Neural cell (in vitro differentiated cells): ENCODE results near the gene SAPCD1. TPM values are rescaled to one million over a fixed set of nuclear protein-coding genes. Genes with fewer than 3 reads are reported as not detected.

Source experiments
- H2AFZ ChIP-seq: fragments of 200-600, 300-800 bp; sonication (generic), shearing (Covaris generic); 2 replicates; pipeline ENCODE4 v1.6.0; 2014; ENCODE audit warnings: low read depth, mild to moderate bottlenecking, antibody characterized with exemption, low read length, moderate library complexity
- H3F3A ChIP-seq: fragments of 200-600 bp; shearing (Covaris generic); 2 replicates; pipeline ENCODE4 v1.6.1; 2016; ENCODE audit warnings: mild to moderate bottlenecking, moderate library complexity, mixed read lengths, antibody characterized with exemption, low read length; ENCODE audit not compliant: insufficient read depth, poor library complexity, severe bottlenecking
- H3K27ac ChIP-seq: fragments of 200-600, 300-800 bp; sonication (generic), shearing (Covaris generic); 2 replicates; pipeline ENCODE4 v1.5.1; 2014; ENCODE audit warnings: mild to moderate bottlenecking, low read length, moderate library complexity
- H3K27me3 ChIP-seq: fragments of 300-800, 200-600 bp; sonication (generic), shearing (Covaris generic); 2 replicates; pipeline ENCODE4 v1.6.0; 2014; ENCODE audit warnings: mild to moderate bottlenecking, low read depth, low read length, moderate library complexity; ENCODE audit not compliant: insufficient read depth
- H3K36me3 ChIP-seq: fragments of 300-800, 200-600 bp; sonication (generic), shearing (Covaris generic); 2 replicates; pipeline ENCODE4 v1.5.1; 2014; ENCODE audit warnings: mild to moderate bottlenecking, antibody characterized with exemption, low read length, moderate library complexity; ENCODE audit not compliant: insufficient read depth
- H3K4me2 ChIP-seq: fragments of 300-800, 200-600 bp; sonication (generic), shearing (Covaris generic); 2 replicates; pipeline ENCODE4 v1.6.0; 2014; ENCODE audit warnings: mild to moderate bottlenecking, low read length
- H3K4me3 ChIP-seq: fragments of 300-800, 200-600 bp; sonication (generic), shearing (Covaris generic); 2 replicates; pipeline ENCODE4 v1.5.1; 2014; ENCODE audit warnings: mild to moderate bottlenecking, low read length, moderate library complexity
- H3K79me2 ChIP-seq: fragments of 200-600 bp; shearing (Covaris generic); replicated peaks from 2 replicates; pipeline ENCODE4 v1.6.0; 2014; ENCODE audit warnings: mild to moderate bottlenecking, low read length, moderate library complexity; ENCODE audit not compliant: insufficient read depth
- H3K9ac ChIP-seq: fragments of 300-800, 200-600 bp; sonication (generic), shearing (Covaris generic); 2 replicates; pipeline ENCODE4 v1.6.1; 2016; ENCODE audit warnings: mild to moderate bottlenecking, low read length, mixed read lengths
- H3K9me2 ChIP-seq: fragments of 200-600 bp; shearing (Covaris generic); 2 replicates; pipeline ENCODE4 v1.6.1; 2016; ENCODE audit warnings: mild to moderate bottlenecking, low read length, mixed read lengths; ENCODE audit not compliant: insufficient read depth
- H3K9me3 ChIP-seq: fragments of 200-600, 300-800 bp; sonication (generic), shearing (Covaris generic); 2 replicates; pipeline ENCODE4 v1.6.1; 2016; ENCODE audit warnings: mild to moderate bottlenecking, mixed run types, low read length, moderate library complexity, mixed read lengths
- H4K20me1 ChIP-seq: fragments of 200-600 bp; shearing (Covaris generic); 2 replicates; pipeline ENCODE4 v1.6.1; 2016; ENCODE audit warnings: mild to moderate bottlenecking, mixed run types; ENCODE audit not compliant: insufficient read depth
- EP300 ChIP-seq: fragments of 450-650 bp; conservative IDR thresholded peaks from 2 replicates; pipeline ENCODE4 v1.6.1; 2014; ENCODE audit warnings: antibody characterized with exemption, mild to moderate bottlenecking, moderate library complexity; ENCODE audit not compliant: poor library complexity, severe bottlenecking
- EZH2 ChIP-seq: fragments of 200-600, 300-800 bp; shearing (Covaris generic), sonication (generic); IDR thresholded peaks from 2 replicates; pipeline ENCODE4 v1.6.1; 2014; ENCODE audit warnings: antibody characterized with exemption, low read length, borderline replicate concordance, mild to moderate bottlenecking; ENCODE audit not compliant: insufficient read depth, poor library complexity, severe bottlenecking
- MXI1 ChIP-seq: fragments of 450-650 bp; conservative IDR thresholded peaks from 2 replicates; pipeline ENCODE4 v1.6.1; 2014; ENCODE audit warnings: antibody characterized with exemption, mild to moderate bottlenecking; ENCODE audit not compliant: poor library complexity, severe bottlenecking
- POLR2AphosphoS5 ChIP-seq: IDR thresholded peaks from 2 replicates; pipeline ENCODE4 v1.6.1; 2012
- RAD21 ChIP-seq: fragments of 450-650 bp; conservative IDR thresholded peaks from 2 replicates; pipeline ENCODE4 v1.6.1; 2014; ENCODE audit warnings: antibody characterized with exemption, mild to moderate bottlenecking, moderate library complexity
- SMC3 ChIP-seq: fragments of 450-650 bp; conservative IDR thresholded peaks from 2 replicates; pipeline ENCODE4 v1.6.1; 2014; ENCODE audit warnings: antibody characterized with exemption, mild to moderate bottlenecking, moderate library complexity; ENCODE audit not compliant: poor library complexity
- TAF1 ChIP-seq: IDR thresholded peaks from 2 replicates; pipeline ENCODE4 v1.6.1; 2012; ENCODE audit warnings: low read depth
- polyA plus RNA-seq: library from polyadenylated mRNA; depleted of rRNA; stranded (reverse); fragments of >200 nt; gene quantifications from 2 replicates; pipeline ENCODE4 v1.2.3, GENCODE V29; 2014
- TF ChIP-seq, protein P1 (sequence below): fragments of 450-650 bp; IDR thresholded peaks from 2 replicates; pipeline ENCODE4 v1.5.1; 2014; ENCODE audit warnings: antibody characterized with exemption, mild to moderate bottlenecking, moderate library complexity; ENCODE audit not compliant: poor library complexity, severe bottlenecking
- TF ChIP-seq, protein P2 (sequence below): IDR thresholded peaks from 2 replicates; pipeline ENCODE4 v1.6.1; 2012; ENCODE audit warnings: borderline replicate concordance

The SAPCD1 gene
- polyA plus RNA-seq, 1 donor from 2014 or later, result not detected

DNA sequence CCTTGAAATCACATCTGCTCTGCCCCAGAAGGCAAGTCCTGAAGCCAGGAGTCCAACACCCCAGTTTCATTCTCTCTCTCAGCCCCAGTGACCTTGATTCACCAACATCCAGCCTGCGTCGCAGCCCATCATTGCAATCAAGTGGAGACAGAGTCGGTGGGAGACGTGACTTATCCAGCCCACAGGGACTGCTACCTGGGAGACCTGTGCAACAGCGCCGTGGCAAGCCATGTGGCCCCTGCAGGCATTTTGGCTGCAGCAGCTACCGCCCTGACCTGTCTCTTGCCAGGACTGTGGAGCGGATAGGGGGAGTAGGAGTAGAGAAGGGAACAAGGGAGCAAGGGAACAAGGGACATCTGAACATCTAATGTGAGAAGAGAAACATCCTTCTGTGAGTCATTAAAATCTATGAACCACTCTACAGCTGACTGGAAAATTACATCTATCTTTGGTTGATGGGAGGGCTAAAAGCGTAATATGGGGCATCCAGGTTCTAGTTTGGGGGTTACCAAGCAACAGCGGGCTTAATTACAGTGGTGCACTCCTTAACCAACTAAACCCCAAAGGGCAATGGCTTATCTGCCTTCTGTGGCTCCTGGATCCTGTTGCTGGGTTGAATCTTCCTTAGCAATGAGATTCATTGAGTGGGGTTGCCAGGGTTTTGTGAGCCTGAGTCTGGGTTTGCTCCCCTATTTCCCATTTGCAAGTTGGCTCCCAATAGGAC is 44.8 kb upstream of the SAPCD1 start:
- TF ChIP-seq EZH2 (no peak), EP300 (no peak), MXI1 (no peak), POLR2AphosphoS5 (no peak), TAF1 (no peak), SMC3 (no peak), RAD21 (no peak)
- TF ChIP-seq, protein P1, sequence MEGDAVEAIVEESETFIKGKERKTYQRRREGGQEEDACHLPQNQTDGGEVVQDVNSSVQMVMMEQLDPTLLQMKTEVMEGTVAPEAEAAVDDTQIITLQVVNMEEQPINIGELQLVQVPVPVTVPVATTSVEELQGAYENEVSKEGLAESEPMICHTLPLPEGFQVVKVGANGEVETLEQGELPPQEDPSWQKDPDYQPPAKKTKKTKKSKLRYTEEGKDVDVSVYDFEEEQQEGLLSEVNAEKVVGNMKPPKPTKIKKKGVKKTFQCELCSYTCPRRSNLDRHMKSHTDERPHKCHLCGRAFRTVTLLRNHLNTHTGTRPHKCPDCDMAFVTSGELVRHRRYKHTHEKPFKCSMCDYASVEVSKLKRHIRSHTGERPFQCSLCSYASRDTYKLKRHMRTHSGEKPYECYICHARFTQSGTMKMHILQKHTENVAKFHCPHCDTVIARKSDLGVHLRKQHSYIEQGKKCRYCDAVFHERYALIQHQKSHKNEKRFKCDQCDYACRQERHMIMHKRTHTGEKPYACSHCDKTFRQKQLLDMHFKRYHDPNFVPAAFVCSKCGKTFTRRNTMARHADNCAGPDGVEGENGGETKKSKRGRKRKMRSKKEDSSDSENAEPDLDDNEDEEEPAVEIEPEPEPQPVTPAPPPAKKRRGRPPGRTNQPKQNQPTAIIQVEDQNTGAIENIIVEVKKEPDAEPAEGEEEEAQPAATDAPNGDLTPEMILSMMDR, result no peak
- TF ChIP-seq, protein P2, sequence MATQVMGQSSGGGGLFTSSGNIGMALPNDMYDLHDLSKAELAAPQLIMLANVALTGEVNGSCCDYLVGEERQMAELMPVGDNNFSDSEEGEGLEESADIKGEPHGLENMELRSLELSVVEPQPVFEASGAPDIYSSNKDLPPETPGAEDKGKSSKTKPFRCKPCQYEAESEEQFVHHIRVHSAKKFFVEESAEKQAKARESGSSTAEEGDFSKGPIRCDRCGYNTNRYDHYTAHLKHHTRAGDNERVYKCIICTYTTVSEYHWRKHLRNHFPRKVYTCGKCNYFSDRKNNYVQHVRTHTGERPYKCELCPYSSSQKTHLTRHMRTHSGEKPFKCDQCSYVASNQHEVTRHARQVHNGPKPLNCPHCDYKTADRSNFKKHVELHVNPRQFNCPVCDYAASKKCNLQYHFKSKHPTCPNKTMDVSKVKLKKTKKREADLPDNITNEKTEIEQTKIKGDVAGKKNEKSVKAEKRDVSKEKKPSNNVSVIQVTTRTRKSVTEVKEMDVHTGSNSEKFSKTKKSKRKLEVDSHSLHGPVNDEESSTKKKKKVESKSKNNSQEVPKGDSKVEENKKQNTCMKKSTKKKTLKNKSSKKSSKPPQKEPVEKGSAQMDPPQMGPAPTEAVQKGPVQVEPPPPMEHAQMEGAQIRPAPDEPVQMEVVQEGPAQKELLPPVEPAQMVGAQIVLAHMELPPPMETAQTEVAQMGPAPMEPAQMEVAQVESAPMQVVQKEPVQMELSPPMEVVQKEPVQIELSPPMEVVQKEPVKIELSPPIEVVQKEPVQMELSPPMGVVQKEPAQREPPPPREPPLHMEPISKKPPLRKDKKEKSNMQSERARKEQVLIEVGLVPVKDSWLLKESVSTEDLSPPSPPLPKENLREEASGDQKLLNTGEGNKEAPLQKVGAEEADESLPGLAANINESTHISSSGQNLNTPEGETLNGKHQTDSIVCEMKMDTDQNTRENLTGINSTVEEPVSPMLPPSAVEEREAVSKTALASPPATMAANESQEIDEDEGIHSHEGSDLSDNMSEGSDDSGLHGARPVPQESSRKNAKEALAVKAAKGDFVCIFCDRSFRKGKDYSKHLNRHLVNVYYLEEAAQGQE, result no peak
- H3K9ac ChIP-seq, result no peak overlapping the region
- H4K20me1 ChIP-seq, result no peaks in the 10 kb centered on the region
- no peak overlapping the region for H3K4me3 ChIP-seq
- H3K9me3 ChIP-seq, result no peaks in the 10 kb centered on the region
- H3K36me3 ChIP-seq, result no peaks in the 10 kb centered on the region
- no peaks in the 10 kb centered on the region for H3F3A ChIP-seq
- no peaks in the 10 kb centered on the region for H3K27me3 ChIP-seq
- no peak overlapping the region for H3K27ac ChIP-seq
- H3K9me2 ChIP-seq, result no peaks in the 10 kb centered on the region
- H3K4me2 ChIP-seq, result no peak overlapping the region
- H2AFZ ChIP-seq, result no peak overlapping the region
- no peaks in the 10 kb centered on the region for H3K79me2 ChIP-seq

DNA sequence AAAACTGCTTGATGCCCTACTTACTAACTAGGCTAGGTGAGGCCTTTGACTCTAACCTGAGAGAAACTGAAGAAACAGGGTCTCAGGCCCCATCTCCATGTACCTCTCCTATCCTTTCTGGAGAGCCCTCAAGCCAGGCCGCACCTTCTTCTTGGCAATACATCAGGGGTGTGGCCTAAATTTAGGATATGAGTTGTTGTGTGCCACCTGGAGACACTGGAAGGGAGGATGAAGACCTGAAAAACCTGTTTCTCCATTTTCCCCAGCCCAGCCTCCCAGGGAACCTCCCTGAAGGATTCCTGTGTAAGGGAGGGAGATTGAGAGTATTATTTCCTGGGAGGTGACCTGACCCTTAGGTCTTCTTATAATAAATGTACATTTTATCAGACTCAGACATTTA is 44.2 kb upstream of the SAPCD1 start:
- H3K4me3 ChIP-seq, result no peak overlapping the region
- no peaks in the 10 kb centered on the region for H3K36me3 ChIP-seq
- no peaks in the 10 kb centered on the region for H3K9me3 ChIP-seq
- no peaks in the 10 kb centered on the region for H3F3A ChIP-seq
- TF ChIP-seq, protein P1, result no peak
- TF ChIP-seq SMC3, result no peak
- TF ChIP-seq, protein P2, result no peak
- no peak for TF ChIP-seq EZH2
- H3K27me3 ChIP-seq, result no peaks in the 10 kb centered on the region
- no peak overlapping the region for H3K9ac ChIP-seq
- H3K4me2 ChIP-seq, result no peak overlapping the region
- H4K20me1 ChIP-seq, result no peaks in the 10 kb centered on the region
- no peak overlapping the region for H3K27ac ChIP-seq
- H3K79me2 ChIP-seq, result no peaks in the 10 kb centered on the region
- H2AFZ ChIP-seq, result no peak overlapping the region
- no peaks in the 10 kb centered on the region for H3K9me2 ChIP-seq
